GM10248 (cell line): ENCODE measurements around the gene NKG7.

Experiments used
- CTCF ChIA-PET: fragments of 300-600 bp; sonication (Branson Sonifier 250); formaldehyde crosslinking; extraction: SDS; loops from one replicate; lab custom pipeline; 2021; ENCODE audit warnings: antibody characterized with exemption; lab: Yijun Ruan, JAX
- POLR2A ChIA-PET: fragments of 350-650 bp; sonication (Branson Sonifier 250); formaldehyde crosslinking; extraction: SDS; loops from one replicate; lab custom pipeline; 2020; ENCODE audit warnings: antibody characterized with exemption; lab: Yijun Ruan, JAX
- DNase-seq: peaks from one replicate; pipeline ENCODE4 v3.0.0; 2012; ENCODE audit errors: extremely low spot score
- TF ChIP-seq, protein P1 (sequence below): IDR thresholded peaks from 2 replicates; pipeline ENCODE4 v1.5.1; 2012; ENCODE audit warnings: mild to moderate bottlenecking, low read depth; ENCODE audit errors: extremely low read depth, missing control alignments, control extremely low read depth

Gene NKG7

DNA sequence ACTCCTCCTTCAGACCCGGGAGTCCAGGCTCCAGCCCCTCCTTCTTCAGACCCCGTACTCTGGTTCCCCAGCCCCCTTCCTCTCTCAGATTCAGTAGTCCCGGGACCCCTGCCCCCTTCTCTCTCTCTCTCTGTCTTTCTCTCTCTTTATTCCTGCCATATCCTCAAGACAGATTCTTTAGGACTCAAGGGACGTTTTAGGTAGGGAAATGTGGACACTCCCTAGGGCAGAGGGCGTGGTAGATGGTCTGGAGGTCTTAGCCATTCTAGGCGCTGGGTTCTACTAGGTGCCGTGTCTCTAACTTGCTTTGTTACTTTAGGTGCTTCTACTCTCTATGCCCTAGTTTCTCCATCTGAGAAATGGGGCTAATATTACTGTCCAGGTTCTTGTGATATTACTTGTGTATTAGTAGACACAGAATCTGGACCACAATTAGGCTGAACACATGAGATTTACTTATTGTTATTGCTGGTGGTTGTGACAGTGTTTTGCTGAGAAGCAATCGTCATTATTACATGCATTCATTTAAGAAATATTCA, 18.7 kb upstream of the NKG7 start:
- ChIA-PET POLR2A (interaction anchor here (0.6 kb wide), 1 partner anchor 590 kb away, joined by 9 read pairs; no protein-coding TSS in a partner anchor), CTCF (interaction anchor here (1.1 to 1.3 kb wide), 2 partner anchors 8 to 9 kb away, joined by 3 to 5 read pairs; no protein-coding TSS in a partner anchor)

DNA sequence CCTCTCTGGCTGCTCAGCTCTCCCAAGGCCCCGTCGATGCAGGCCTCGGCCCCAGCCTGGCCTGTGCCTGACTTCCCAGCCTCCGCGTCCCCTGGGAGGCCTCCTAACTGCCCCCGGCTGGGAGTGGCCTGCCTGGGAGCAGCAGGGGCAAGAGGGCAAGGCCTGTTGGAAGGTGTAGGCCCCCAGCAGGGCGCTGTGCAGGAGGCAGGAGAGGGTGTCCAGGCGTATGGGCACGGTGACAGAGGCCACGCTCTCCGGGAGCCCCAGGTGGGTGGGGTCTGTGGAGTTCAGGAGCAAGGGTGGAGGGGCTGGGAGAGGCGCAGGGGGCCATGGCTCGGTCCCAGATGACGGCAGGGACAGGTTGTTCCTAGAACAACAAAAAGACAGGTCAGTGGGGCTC, 16.7 kb upstream of the NKG7 start:
- ChIA-PET CTCF (interaction anchor here (1.1 to 1.6 kb wide), 4 partner anchors 9 to 50 kb away, joined by 3 to 7 read pairs (median 4); no protein-coding TSS in a partner anchor), POLR2A (interaction anchor here (0.7 kb wide), 1 partner anchor 22 kb away, joined by 3 read pairs; no protein-coding TSS in a partner anchor)
- DNase-seq, result no peak
- TF ChIP-seq, protein P1, sequence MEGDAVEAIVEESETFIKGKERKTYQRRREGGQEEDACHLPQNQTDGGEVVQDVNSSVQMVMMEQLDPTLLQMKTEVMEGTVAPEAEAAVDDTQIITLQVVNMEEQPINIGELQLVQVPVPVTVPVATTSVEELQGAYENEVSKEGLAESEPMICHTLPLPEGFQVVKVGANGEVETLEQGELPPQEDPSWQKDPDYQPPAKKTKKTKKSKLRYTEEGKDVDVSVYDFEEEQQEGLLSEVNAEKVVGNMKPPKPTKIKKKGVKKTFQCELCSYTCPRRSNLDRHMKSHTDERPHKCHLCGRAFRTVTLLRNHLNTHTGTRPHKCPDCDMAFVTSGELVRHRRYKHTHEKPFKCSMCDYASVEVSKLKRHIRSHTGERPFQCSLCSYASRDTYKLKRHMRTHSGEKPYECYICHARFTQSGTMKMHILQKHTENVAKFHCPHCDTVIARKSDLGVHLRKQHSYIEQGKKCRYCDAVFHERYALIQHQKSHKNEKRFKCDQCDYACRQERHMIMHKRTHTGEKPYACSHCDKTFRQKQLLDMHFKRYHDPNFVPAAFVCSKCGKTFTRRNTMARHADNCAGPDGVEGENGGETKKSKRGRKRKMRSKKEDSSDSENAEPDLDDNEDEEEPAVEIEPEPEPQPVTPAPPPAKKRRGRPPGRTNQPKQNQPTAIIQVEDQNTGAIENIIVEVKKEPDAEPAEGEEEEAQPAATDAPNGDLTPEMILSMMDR, result no peak

More for the DNA sequence above, 18.7 kb upstream of the NKG7 start:
- TF ChIP-seq, protein P1, result no peak
- DNase-seq, result no peak

DNA sequence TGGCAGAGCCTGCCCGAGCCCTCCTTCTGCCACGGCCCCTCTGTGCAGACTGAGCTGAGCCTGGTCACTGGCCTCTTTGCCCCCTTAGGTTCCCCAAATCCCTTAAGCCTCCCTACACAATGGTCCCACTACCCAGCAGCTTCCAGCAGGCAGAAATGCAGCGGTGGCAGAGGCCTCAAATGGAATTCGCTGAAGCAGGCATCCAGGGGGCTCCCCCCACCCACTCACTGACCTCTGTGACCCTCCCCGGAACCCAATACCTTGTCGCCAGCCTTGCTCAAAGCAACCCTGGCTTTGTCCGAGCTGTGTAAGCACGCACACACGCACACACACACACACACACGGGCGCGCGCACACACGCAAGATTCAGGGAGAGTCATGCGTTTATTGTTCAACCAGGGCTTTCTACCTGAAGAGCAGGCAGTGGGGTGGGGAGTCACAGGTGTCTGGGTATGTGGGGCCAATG, 15.5 kb upstream of the NKG7 start, which contains the start of gene LIM2:
Gene LIM2, minus strand, starts transcription at position 51 of the 466 bp plus-strand sequence. CDS start 531 bp downstream, outside the sequence.
- CTCF ChIA-PET, result interaction anchor here (1.2 to 1.6 kb wide), 3 partner anchors 10 to 49 kb away, joined by 3 to 7 read pairs (median 3); no protein-coding TSS in a partner anchor

DNA sequence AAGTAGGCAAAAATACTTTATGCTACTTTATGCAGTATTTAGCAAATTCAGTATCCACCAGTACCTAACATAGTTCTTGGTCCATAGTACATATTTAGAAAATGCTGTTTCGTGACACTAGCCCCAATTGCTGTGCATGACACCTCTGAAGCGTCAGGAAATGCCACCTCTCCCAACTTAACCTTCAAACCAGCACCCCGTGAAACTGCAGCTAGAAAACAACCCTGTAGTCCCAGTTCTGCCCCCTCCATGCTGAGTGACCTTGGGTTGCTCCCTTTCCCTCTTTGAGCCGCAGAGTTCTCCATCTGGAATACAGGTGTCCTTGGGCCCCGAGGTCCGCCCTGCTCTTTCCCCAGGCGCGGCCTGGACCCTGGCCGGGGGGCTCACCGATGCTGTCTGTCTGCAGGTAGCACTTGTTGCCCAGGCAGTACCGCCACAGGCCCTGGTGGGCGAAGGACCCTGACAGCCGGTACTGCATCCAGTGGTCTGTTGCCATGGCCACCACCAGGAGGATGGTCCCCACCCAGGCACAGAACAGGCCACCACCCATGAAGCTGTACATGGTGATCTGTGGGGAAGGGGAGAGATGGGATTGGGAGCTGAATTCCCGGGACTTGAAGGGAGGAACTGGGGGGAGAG, 14.5 kb upstream of the NKG7 start:
- no peak for DNase-seq
- POLR2A ChIA-PET, result no interaction called here
- CTCF ChIA-PET, result no interaction called here
- TF ChIP-seq, protein P1, result no peak

More for the DNA sequence above, 15.5 kb upstream of the NKG7 start, which contains the start of gene LIM2:
- POLR2A ChIA-PET, result no interaction called here
- TF ChIP-seq, protein P1, result no peak
- DNase-seq, result no peak

DNA sequence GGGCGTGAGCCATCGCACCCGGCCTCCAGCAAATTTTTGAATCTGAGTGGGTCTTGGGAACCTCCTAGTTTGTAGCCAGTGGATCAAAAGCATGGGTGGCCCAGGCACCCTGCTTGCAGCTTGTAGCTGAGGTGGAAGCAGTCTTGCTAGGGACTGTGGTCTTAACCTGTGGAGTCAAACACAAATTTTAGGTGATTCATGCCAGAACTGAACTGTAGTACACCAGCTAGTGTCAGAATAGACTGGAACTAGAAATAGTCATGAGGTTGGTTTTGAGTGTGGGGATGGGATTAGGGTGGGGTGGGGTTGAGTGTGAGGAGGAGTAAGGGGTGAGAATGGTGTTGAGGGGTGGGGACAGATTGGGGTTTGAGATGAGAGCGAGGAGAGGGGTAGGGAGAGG, 9.6 kb upstream of the NKG7 start:
- DNase-seq, result no peak
- ChIA-PET CTCF (interaction anchor here (1.4 to 1.6 kb wide), 2 partner anchors 9 to 10 kb away, joined by 5 to 7 read pairs; partner anchors contain the start of genes C19orf84 and NKG7), POLR2A (interaction anchor here (0.6 kb wide), 1 partner anchor 12 kb away, joined by 3 read pairs; no protein-coding TSS in a partner anchor)
- TF ChIP-seq, protein P1, result no peak

DNA sequence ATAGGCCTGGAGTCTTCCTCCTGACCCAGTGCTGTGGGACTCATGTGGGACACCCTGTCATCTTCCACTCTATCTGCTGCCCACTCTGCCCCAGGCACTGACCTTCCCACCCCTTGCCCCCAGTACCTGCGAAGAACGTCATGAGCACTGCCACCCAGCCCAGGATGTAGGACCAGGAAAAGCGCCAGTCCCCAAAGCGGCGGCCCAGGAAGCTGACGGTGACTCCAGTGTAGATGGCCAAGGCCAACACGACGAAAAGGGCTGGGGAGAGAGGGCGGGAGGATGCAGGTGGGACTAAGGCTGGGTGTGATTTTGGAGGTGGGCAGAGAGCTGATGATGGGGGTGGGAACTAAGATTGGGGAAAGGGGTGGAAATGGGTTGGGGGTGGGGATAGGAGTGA, 7.9 kb upstream of the NKG7 start:
- CTCF ChIA-PET, result interaction anchor here (1.0 to 1.7 kb wide), 5 partner anchors 8 to 41 kb away, joined by 3 to 7 read pairs (median 5); partner anchors contain the start of genes C19orf84 and NKG7
- DNase-seq, result no peak
- POLR2A ChIA-PET, result no interaction called here
- TF ChIP-seq, protein P1, result no peak
